ENCODE measurements around the gene CRAT. TPM values are rescaled to one million over a fixed set of nuclear protein-coding genes. Genes with fewer than 3 reads are reported as not detected.
A peak's percentile ranks its signal among the peaks of the same experiment; 100 is the strongest.

The CRAT gene
- total RNA-seq, 1 experiment from 2014 or later, result 16.1 TPM

GRCh38 chr9:129138476-129139232, 28.1 kb upstream of the CRAT start:
- Histone ChIP-seq H4K20me1 (ENCODE audit: low read length) (no peaks in the 10 kb centered on the region), H3K27me3 (ENCODE audit: low read length) (no peaks in the 10 kb centered on the region), H3K79me2 (ENCODE audit: low read length) (peaks cover 14% of the 10 kb centered on the region), H3K4me2 (ENCODE audit: low read length) (no peak overlapping the region; the same call in 1 of the 2 replicates), H3K4me1 (ENCODE audit: insufficient read depth, low read length) (peaks cover 30% of the 10 kb centered on the region), H3K9me2 (replicated peaks; ENCODE audit: low read length) (no peaks in the 10 kb centered on the region), H3K27ac (ENCODE audit: low read length) (peak overlapping the region; percentile 100), H3K9ac (ENCODE audit: low read length) (peak overlapping the region; percentile 99; the same call in 1 of the 2 replicates), H2AFZ (ENCODE audit: low read length) (no peak overlapping the region), H3F3A (ENCODE audit: low read length, unreplicated experiment) (peaks cover 5% of the 10 kb centered on the region), H3K9me3 (ENCODE audit: low read length) (no peaks in the 10 kb centered on the region), H3K4me3 (ENCODE audit: low read length) (no peak overlapping the region), H3K36me3 (ENCODE audit: low read depth, low read length) (peaks cover 10% of the 10 kb centered on the region; the same call in 1 of the 2 replicates)
- ChIA-PET POLR2A (ENCODE audit: unreplicated experiment) (interaction anchor here (0.6 kb wide), 1 partner anchor 28 kb away, joined by 5 read pairs; no protein-coding TSS in a partner anchor), CTCF (interaction anchor here (0.5 to 0.7 kb wide), 3 partner anchors 30 to 345 kb away, joined by 3 read pairs; no protein-coding TSS in a partner anchor)
- intact Hi-C loops (cut with micrococcal nuclease), result loop anchor here (2.0 to 5.0 kb wide), 2 partner anchors 36 to 474 kb away; no protein-coding TSS in a partner anchor
- DNase-seq (peak; percentile 12), ATAC-seq (peak; percentile 9)
- TF ChIP-seq CTCF (conservative IDR thresholded peaks at IDR 0.05; ENCODE audit: low read depth, low read length) (no peak), EZH2 (IDR thresholded peaks at IDR 0.05; ENCODE audit: low read length, unreplicated experiment) (no peak), EZH2phosphoT487 (IDR thresholded peaks at IDR 0.05; ENCODE audit: borderline replicate concordance, low read length) (no peak)
- no TSS peak for BruUV-seq (replicated peaks)

GRCh38 chr9:129138144-129138462, 27.5 kb upstream of the CRAT start:
- H3K4me1 ChIP-seq (ENCODE audit: insufficient read depth, low read length), result peaks cover 30% of the 10 kb centered on the region

More at GRCh38 chr9:129138144-129138462, 27.5 kb upstream of the CRAT start:
- Histone ChIP-seq H3K27me3 (ENCODE audit: low read length) (no peaks in the 10 kb centered on the region), H3K9ac (ENCODE audit: low read length) (no peak overlapping the region), H3K4me2 (ENCODE audit: low read length) (no peak overlapping the region), H3K4me3 (ENCODE audit: low read length) (no peak overlapping the region), H3F3A (ENCODE audit: low read length, unreplicated experiment) (peaks cover 5% of the 10 kb centered on the region), H3K9me2 (replicated peaks; ENCODE audit: low read length) (no peaks in the 10 kb centered on the region), H3K36me3 (ENCODE audit: low read depth, low read length) (peaks cover 9% of the 10 kb centered on the region; the same call in 1 of the 2 replicates), H2AFZ (ENCODE audit: low read length) (no peak overlapping the region), H3K9me3 (ENCODE audit: low read length) (no peaks in the 10 kb centered on the region), H3K27ac (ENCODE audit: low read length) (peak overlapping the region; percentile 100; the same call in 1 of the 2 replicates), H4K20me1 (ENCODE audit: low read length) (no peaks in the 10 kb centered on the region), H3K79me2 (ENCODE audit: low read length) (peaks cover 14% of the 10 kb centered on the region)
- ChIA-PET POLR2A (ENCODE audit: unreplicated experiment) (no interaction called here), CTCF (no interaction called here)
- DNase-seq, result no peak
- intact Hi-C loops (cut with micrococcal nuclease), result loop anchor here (2.0 to 5.0 kb wide), 2 partner anchors 37 to 474 kb away; no protein-coding TSS in a partner anchor
- ATAC-seq, result no peak
- TF ChIP-seq EZH2 (IDR thresholded peaks at IDR 0.05; ENCODE audit: low read length, unreplicated experiment) (no peak), EZH2phosphoT487 (IDR thresholded peaks at IDR 0.05; ENCODE audit: borderline replicate concordance, low read length) (no peak), CTCF (conservative IDR thresholded peaks at IDR 0.05; ENCODE audit: low read depth, low read length) (no peak)
- BruUV-seq (replicated peaks), result no TSS peak
